ENCODE results near the gene FAM83B.

The FAM83B gene

DNA sequence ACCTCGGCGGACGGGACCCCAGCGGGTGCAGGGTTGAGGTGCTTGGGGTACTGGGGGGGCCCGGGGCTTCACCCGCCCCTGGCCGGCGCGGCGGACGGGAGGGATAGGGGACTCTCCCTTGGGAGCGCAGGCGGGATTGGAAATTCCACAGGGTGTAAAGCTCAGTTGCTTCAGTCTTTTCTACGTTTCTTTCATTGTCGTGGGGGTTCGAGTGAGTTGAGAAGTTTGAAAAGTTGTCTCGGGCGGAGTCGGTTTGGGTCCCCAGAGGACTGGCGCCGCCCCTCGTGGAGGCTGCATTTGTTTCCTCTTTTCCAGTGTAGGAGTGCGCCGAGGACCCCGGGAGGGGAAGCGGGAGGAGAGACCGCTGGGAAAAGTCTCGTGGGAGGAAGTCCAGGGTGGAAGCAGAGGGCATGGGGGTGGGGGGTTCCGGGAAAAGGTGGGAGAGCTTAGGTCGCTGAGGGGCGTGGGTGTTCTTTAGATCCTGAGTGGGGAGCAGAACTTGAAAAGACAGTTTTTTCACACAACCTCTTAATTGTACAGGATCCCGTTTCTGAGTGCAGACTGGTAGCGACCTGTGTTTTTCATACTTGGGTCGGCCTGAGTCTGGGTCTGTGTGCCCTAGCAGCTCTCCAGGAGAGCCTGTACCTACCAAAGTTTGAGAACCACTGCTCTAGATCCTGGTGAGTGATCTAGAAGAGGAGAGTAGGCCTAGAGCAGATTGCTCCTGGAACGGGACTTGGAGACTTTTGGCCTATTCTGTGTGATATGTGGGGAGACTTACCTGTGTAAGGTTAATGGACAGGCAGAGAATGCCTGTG lies 495 bp downstream of the FAM83B start:
- Histone ChIP-seq H3K4me1 (ENCODE audit: insufficient read depth, low read length, severe bottlenecking) (no peaks in the 10 kb centered on the region), H3K9me3 (ENCODE audit: low read length) (no peaks in the 10 kb centered on the region), H4K20me1 (ENCODE audit: insufficient read depth, low read length) (no peaks in the 10 kb centered on the region), H3K4me2 (ENCODE audit: low read length) (no peak overlapping the region), H3K9me2 (ENCODE audit: low read depth, low read length) (no peaks in the 10 kb centered on the region), H2AFZ (ENCODE audit: low read length) (no peak overlapping the region), H3K79me2 (ENCODE audit: insufficient read depth, low read length) (no peaks in the 10 kb centered on the region), H3K27me3 (ENCODE audit: insufficient read depth, low read length) (no peaks in the 10 kb centered on the region), H3K9ac (ENCODE audit: low read length) (no peak overlapping the region), H3K4me3 (ENCODE audit: low read depth, low read length, poor library complexity, severe bottlenecking) (no peak overlapping the region), H3F3A (ENCODE audit: insufficient read depth, low read length) (no peaks in the 10 kb centered on the region), H3K27ac (ENCODE audit: low read depth, low read length, poor library complexity, severe bottlenecking) (no peak overlapping the region), H3K36me3 (ENCODE audit: insufficient read depth, low read length) (no peaks in the 10 kb centered on the region)
- TF ChIP-seq, protein P1, sequence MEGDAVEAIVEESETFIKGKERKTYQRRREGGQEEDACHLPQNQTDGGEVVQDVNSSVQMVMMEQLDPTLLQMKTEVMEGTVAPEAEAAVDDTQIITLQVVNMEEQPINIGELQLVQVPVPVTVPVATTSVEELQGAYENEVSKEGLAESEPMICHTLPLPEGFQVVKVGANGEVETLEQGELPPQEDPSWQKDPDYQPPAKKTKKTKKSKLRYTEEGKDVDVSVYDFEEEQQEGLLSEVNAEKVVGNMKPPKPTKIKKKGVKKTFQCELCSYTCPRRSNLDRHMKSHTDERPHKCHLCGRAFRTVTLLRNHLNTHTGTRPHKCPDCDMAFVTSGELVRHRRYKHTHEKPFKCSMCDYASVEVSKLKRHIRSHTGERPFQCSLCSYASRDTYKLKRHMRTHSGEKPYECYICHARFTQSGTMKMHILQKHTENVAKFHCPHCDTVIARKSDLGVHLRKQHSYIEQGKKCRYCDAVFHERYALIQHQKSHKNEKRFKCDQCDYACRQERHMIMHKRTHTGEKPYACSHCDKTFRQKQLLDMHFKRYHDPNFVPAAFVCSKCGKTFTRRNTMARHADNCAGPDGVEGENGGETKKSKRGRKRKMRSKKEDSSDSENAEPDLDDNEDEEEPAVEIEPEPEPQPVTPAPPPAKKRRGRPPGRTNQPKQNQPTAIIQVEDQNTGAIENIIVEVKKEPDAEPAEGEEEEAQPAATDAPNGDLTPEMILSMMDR (IDR thresholded peaks at IDR 0.05; ENCODE audit: low read length) = no peak
- TF ChIP-seq EZH2 (IDR thresholded peaks at IDR 0.05; ENCODE audit: borderline replicate concordance, low read length) = no peak

DNA sequence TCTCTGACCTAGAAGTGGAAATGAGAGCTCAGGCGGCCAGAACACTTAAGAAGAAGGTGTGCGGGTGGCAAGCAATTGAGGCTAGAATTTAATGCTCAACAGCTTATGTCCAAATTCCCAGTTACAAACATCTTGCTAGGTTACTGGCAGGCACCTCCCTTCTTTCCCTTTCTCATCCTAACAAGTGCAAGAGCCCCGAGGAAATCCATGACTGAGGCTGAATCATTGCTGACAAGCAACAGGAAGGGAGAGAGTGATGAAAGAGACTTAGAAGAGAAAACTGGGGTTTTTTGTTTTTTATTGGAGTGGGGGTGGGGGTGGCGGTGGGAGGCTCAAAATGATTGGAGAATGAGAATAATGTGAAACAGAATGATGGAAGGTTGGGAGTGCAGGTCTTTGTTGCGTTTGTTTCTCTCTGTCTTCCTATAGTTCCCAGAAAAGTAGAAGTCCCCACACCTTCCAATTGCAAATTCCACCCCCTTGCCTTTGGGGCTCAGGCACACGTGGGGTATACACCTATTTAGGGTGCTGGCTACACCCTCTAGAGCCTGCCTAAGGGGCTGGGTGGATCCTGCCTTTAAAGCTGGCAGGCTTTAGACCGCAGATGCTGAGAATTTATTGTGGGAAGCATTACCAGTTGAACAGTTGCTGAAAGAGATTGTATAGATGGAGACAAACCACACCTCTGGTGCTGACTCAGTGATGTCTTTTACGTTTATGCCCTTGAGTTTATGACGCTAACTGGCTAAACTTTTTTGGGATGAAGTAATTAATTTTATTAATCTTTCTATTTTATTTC lies 1.4 kb downstream of the FAM83B start:
- Histone ChIP-seq H3K27me3 (ENCODE audit: insufficient read depth, low read length) (no peaks in the 10 kb centered on the region), H3K4me2 (ENCODE audit: low read length) (no peak overlapping the region), H3F3A (ENCODE audit: insufficient read depth, low read length) (no peaks in the 10 kb centered on the region), H3K9me3 (ENCODE audit: low read length) (no peaks in the 10 kb centered on the region), H3K9ac (ENCODE audit: low read length) (no peak overlapping the region), H3K4me3 (ENCODE audit: low read depth, low read length, poor library complexity, severe bottlenecking) (no peak overlapping the region), H4K20me1 (ENCODE audit: insufficient read depth, low read length) (no peaks in the 10 kb centered on the region), H3K36me3 (ENCODE audit: insufficient read depth, low read length) (no peaks in the 10 kb centered on the region), H2AFZ (ENCODE audit: low read length) (no peak overlapping the region), H3K79me2 (ENCODE audit: insufficient read depth, low read length) (no peaks in the 10 kb centered on the region), H3K9me2 (ENCODE audit: low read depth, low read length) (no peaks in the 10 kb centered on the region), H3K4me1 (ENCODE audit: insufficient read depth, low read length, severe bottlenecking) (no peaks in the 10 kb centered on the region), H3K27ac (ENCODE audit: low read depth, low read length, poor library complexity, severe bottlenecking) (no peak overlapping the region)
- TF ChIP-seq, protein P1 (IDR thresholded peaks at IDR 0.05; ENCODE audit: low read length) = no peak
- no peak for TF ChIP-seq EZH2 (IDR thresholded peaks at IDR 0.05; ENCODE audit: borderline replicate concordance, low read length)

DNA sequence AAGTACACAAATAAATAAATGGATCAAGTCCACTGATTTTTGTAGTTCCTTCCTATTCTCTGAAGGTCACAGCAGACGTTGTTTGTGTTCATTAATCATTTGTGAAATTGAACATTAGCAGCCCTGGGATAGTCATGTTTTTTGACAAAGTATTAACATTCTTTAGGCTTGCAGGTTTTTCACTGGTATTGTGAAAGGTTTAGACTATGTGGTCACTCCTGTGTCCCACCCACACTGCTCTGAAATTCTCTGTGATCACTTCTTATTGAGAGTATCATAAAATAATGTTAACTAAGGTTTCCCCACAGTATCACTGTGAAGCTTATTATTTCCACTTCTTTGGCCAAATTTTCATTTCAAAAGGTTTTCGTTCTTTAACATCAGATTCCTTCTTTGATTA lies 3.5 kb downstream of the FAM83B start:
- Histone ChIP-seq H2AFZ (ENCODE audit: low read length) (no peak overlapping the region), H3K79me2 (ENCODE audit: insufficient read depth, low read length) (no peaks in the 10 kb centered on the region), H3K9me2 (ENCODE audit: low read depth, low read length) (no peaks in the 10 kb centered on the region), H3K4me3 (ENCODE audit: low read depth, low read length, poor library complexity, severe bottlenecking) (no peak overlapping the region), H3K36me3 (ENCODE audit: insufficient read depth, low read length) (no peaks in the 10 kb centered on the region), H3K4me1 (ENCODE audit: insufficient read depth, low read length, severe bottlenecking) (no peaks in the 10 kb centered on the region), H3F3A (ENCODE audit: insufficient read depth, low read length) (no peaks in the 10 kb centered on the region), H3K27ac (ENCODE audit: low read depth, low read length, poor library complexity, severe bottlenecking) (no peak overlapping the region), H4K20me1 (ENCODE audit: insufficient read depth, low read length) (no peaks in the 10 kb centered on the region), H3K9me3 (ENCODE audit: low read length) (no peaks in the 10 kb centered on the region), H3K9ac (ENCODE audit: low read length) (no peak overlapping the region), H3K4me2 (ENCODE audit: low read length) (no peak overlapping the region), H3K27me3 (ENCODE audit: insufficient read depth, low read length) (no peaks in the 10 kb centered on the region)
- TF ChIP-seq, protein P1 (IDR thresholded peaks at IDR 0.05; ENCODE audit: low read length) = no peak
- no peak for TF ChIP-seq EZH2 (IDR thresholded peaks at IDR 0.05; ENCODE audit: borderline replicate concordance, low read length)
